Esophagus muscularis mucosa (tissue), 3 donors: ENCODE results near the gene NLRP9.

ENCODE experiments used
- CTCF ChIP-seq, 3 experiments: fragments of 200-600 bp in 2 of 3; fragments of 450-650 bp in 1 of 3; sonication (generic) in 2 of 3; IDR thresholded peaks; one replicate each; pipeline ENCODE4 v1.5.1; 2017 to 2019; ENCODE audit warnings: antibody characterized with exemption in 3 of 3, mild to moderate bottlenecking in 2 of 3, moderate library complexity in 1 of 3
- POLR2A ChIP-seq: fragments of 450-650 bp; IDR thresholded peaks from one replicate; pipeline ENCODE4 v1.6.1; 2017; ENCODE audit warnings: antibody characterized with exemption, moderate library complexity, mild to moderate bottlenecking, low read depth

GRCh38 chr19:55699221-55699620 is 39.0 kb downstream of the NLRP9 start:
- no peak for TF ChIP-seq CTCF (IDR thresholded peaks at IDR 0.05)
- no peak for TF ChIP-seq POLR2A
